RPMI8226 (cell line): ENCODE results near the gene ETV6.
"Not testable (repeated sequence)": the region's sequence is repeated elsewhere in the genome, so short reads cannot be mapped to it uniquely, and the experiment has no call there.

Experiments used
- DNase-seq: peaks from one replicate; pipeline ENCODE4 v3.0.0-alpha.2; 2015

ETV6 gene

GRCh38 chr12:11896417-11896929 lies 247.0 kb downstream of the ETV6 start:
- no peak for DNase-seq

- DNase-seq: no peak
Observed at GRCh38 chr12:11897923-11898322, 248.4 kb downstream of the ETV6 start.

GRCh38 chr12:11901701-11902524 lies 252.4 kb downstream of the ETV6 start:
- no peak for DNase-seq

GRCh38 chr12:11902525-11902875 lies 253.0 kb downstream of the ETV6 start:
- DNase-seq: no peak

- DNase-seq: no peak
Observed at GRCh38 chr12:11904124-11904523, 254.7 kb downstream of the ETV6 start.

GRCh38 chr12:11905534-11905933 lies 256.1 kb downstream of the ETV6 start:
- no peak for DNase-seq

- DNase-seq: no peak
Observed at GRCh38 chr12:11906286-11906935, 256.9 kb downstream of the ETV6 start.

GRCh38 chr12:11907625-11908024 lies 258.2 kb downstream of the ETV6 start:
- DNase-seq: no peak

- not testable (repeated sequence) for DNase-seq
Observed at GRCh38 chr12:11909406-11909805, 259.9 kb downstream of the ETV6 start.

GRCh38 chr12:11916113-11916512 lies 266.6 kb downstream of the ETV6 start:
- DNase-seq: no peak

GRCh38 chr12:11916771-11917170 lies 267.3 kb downstream of the ETV6 start:
- DNase-seq: no peak

GRCh38 chr12:11917501-11917900 lies 268.0 kb downstream of the ETV6 start:
- DNase-seq: no peak

GRCh38 chr12:11920231-11920630 lies 270.8 kb downstream of the ETV6 start:
- no peak for DNase-seq

GRCh38 chr12:11922361-11922760 lies 272.9 kb downstream of the ETV6 start:
- no peak for DNase-seq

GRCh38 chr12:11923067-11923466 lies 273.6 kb downstream of the ETV6 start:
- no peak for DNase-seq

GRCh38 chr12:11927286-11927935 lies 277.9 kb downstream of the ETV6 start:
- DNase-seq: no peak

GRCh38 chr12:11929714-11930113 lies 280.2 kb downstream of the ETV6 start:
- DNase-seq: no peak

- DNase-seq: no peak
Observed at GRCh38 chr12:11939223-11939622, 289.7 kb downstream of the ETV6 start.

- no peak for DNase-seq
Observed at GRCh38 chr12:11941606-11942337, 292.3 kb downstream of the ETV6 start.

GRCh38 chr12:11943919-11944700 lies 294.6 kb downstream of the ETV6 start:
- no peak for DNase-seq
